Pons (tissue), 1 donor: ENCODE measurements around the gene SLC22A7.
A peak's percentile ranks its signal among the peaks of the same experiment; 100 is the strongest.

ENCODE experiments used
- DNase-seq: peaks from one replicate; pipeline ENCODE4 v3.0.0-alpha.2; 2016; ENCODE audit warnings: low spot score

SLC22A7 gene

GRCh38 chr6:43267619-43268354 is 30.3 kb upstream of the SLC22A7 start:
- DNase-seq = no peak

- peak; percentile 80 for DNase-seq
These were observed 29.7 kb upstream of the SLC22A7 start for GRCh38 chr6:43268355-43268700.

- DNase-seq = no peak
These were observed 29.2 kb upstream of the SLC22A7 start for GRCh38 chr6:43268782-43269272.

- DNase-seq = no peak
These were observed 28.6 kb upstream of the SLC22A7 start for GRCh38 chr6:43269273-43270007.

- DNase-seq = no peak
These were observed 26.8 kb upstream of the SLC22A7 start for GRCh38 chr6:43271103-43271815.

GRCh38 chr6:43271944-43272343 is 26.1 kb upstream of the SLC22A7 start:
- DNase-seq = no peak

- DNase-seq = no peak
These were observed 24.4 kb upstream of the SLC22A7 start for GRCh38 chr6:43273707-43274106.

GRCh38 chr6:43274127-43274915 is 23.7 kb upstream of the SLC22A7 start:
- no peak for DNase-seq

- no peak for DNase-seq
These were observed 23.0 kb upstream of the SLC22A7 start for GRCh38 chr6:43274916-43275597.

GRCh38 chr6:43275801-43276576 is 22.1 kb upstream of the SLC22A7 start:
- DNase-seq = no peak

GRCh38 chr6:43276577-43277305 is 21.3 kb upstream of the SLC22A7 start:
- no peak for DNase-seq

GRCh38 chr6:43277306-43277642 is 20.8 kb upstream of the SLC22A7 start:
- no peak for DNase-seq

GRCh38 chr6:43277643-43278523 is 20.2 kb upstream of the SLC22A7 start:
- no peak for DNase-seq

GRCh38 chr6:43278524-43279078 is 19.5 kb upstream of the SLC22A7 start:
- no peak for DNase-seq

GRCh38 chr6:43280234-43280633 is 17.8 kb upstream of the SLC22A7 start:
- DNase-seq = no peak

- no peak for DNase-seq
These were observed 16.0 kb upstream of the SLC22A7 start for GRCh38 chr6:43282060-43282459.

- DNase-seq = no peak
These were observed 15.2 kb upstream of the SLC22A7 start for GRCh38 chr6:43282636-43283513.

- no peak for DNase-seq
These were observed 14.6 kb upstream of the SLC22A7 start for GRCh38 chr6:43283514-43283901.
